H1 (cell line): Measurements from ENCODE around the gene PTPRE. TPM values are rescaled to one million over a fixed set of nuclear protein-coding genes. Genes with fewer than 3 reads are reported as not detected.

Experiments
- ATF2 ChIP-seq: IDR thresholded peaks from 2 replicates; pipeline ENCODE4 v1.6.1; 2012; ENCODE audit warnings: low read length, inconsistent platforms
- BACH1 ChIP-seq: IDR thresholded peaks from 2 replicates; pipeline ENCODE4 v1.6.1; 2012; ENCODE audit warnings: low read length, improper control_type of control experiment
- CTBP2 ChIP-seq: IDR thresholded peaks from 2 replicates; pipeline ENCODE4 v1.7.0; 2011; ENCODE audit warnings: borderline replicate concordance, mild to moderate bottlenecking, moderate library complexity, mixed read lengths, low read length; ENCODE audit not compliant: insufficient read depth, insufficient read length
- CTCF ChIP-seq, 3 experiments: IDR thresholded peaks; 1 replicate in 2 of 3; 2 replicates in 1 of 3; pipeline versions ENCODE4 v1.5.1 to v1.6.1; 2011; ENCODE audit warnings: low read length in 3 of 3, mild to moderate bottlenecking in 3 of 3, inconsistent platforms in 2 of 3, low read depth in 1 of 3, moderate library complexity in 1 of 3; ENCODE audit not compliant: insufficient read depth in 1 of 3; ENCODE audit errors: control extremely low read depth in 1 of 3
- NRF1 ChIP-seq: IDR thresholded peaks from 2 replicates; pipeline ENCODE4 v1.6.1; 2011; ENCODE audit warnings: mild to moderate bottlenecking, low read depth, low read length, improper control_type of control experiment
- RXRA ChIP-seq: IDR thresholded peaks from 2 replicates; pipeline ENCODE4 v1.6.1; 2011; ENCODE audit warnings: low read depth, mild to moderate bottlenecking, low read length, moderate library complexity; ENCODE audit not compliant: insufficient read depth
- SP1 ChIP-seq: IDR thresholded peaks from 2 replicates; pipeline ENCODE4 v1.6.1; 2011; ENCODE audit warnings: low read depth, low read length
- TAF7 ChIP-seq: optimal IDR thresholded peaks from 2 replicates; pipeline ENCODE3; 2011; ENCODE audit warnings: low read depth, mild to moderate bottlenecking, inconsistent platforms, low read length, moderate library complexity, borderline replicate concordance
- TEAD4 ChIP-seq: IDR thresholded peaks from 2 replicates; pipeline ENCODE4 v1.6.1; 2012; ENCODE audit warnings: low read depth, low read length, inconsistent platforms, mixed read lengths
- polyA plus RNA-seq, 7 experiments: library from polyadenylated mRNA; depleted of rRNA in 3 of 7; stranded (reverse) in 5 of 7; unstranded in 2 of 7; fragments of >200 nt in 5 of 7; fragments of 200-250 nt in 2 of 7; gene quantifications; 1 replicate in 5 of 7; 2 replicates in 1 of 7; 4 replicates in 1 of 7; pipeline versions ENCODE4 v1.2.1 to v1.2.3, GENCODE V29; 2011 to 2013; ENCODE audit warnings: missing spikeins in 2 of 7, mixed read lengths in 2 of 7
- total RNA-seq: library from RNA; stranded (reverse); fragmentation: NEBNext Ultra II Directional; extraction: Animal tissue kit (Norgen Biotek cat#: 25700); gene quantifications from 2 replicates; pipeline ENCODE4 v1.2.1, GENCODE V29; 2021

The PTPRE gene
- total and polyA plus RNA-seq, 2 of the 8 experiments (the other 6 are each of a cell fraction or from before 2014, with no cell fraction given) = 0.33 to 0.54 TPM

GRCh38 chr10:127867805-127868204, 39.1 kb upstream of the PTPRE start (continued):
- TF ChIP-seq CTCF (IDR thresholded peaks at IDR 0.05; ENCODE audit: control extremely low read depth in 1 of 3, insufficient read depth in 1 of 3, low read depth in 1 of 3, low read length in 3 of 3) = no peak
- TF ChIP-seq BACH1 = no peak
- no peak for TF ChIP-seq ATF2
- no peak for TF ChIP-seq CTBP2
- TF ChIP-seq TAF7 = no peak
- TF ChIP-seq RXRA = no peak
- no peak for TF ChIP-seq TEAD4
- TF ChIP-seq SP1 = no peak
- no peak for TF ChIP-seq NRF1
